K562 (cell line): ENCODE results near the gene GLIS2. TPM values are rescaled to one million over a fixed set of nuclear protein-coding genes. Genes with fewer than 3 reads are reported as not detected.

ENCODE experiments used
- BRD4 ChIP-seq: fragments of 200-600 bp; sonication (generic); IDR thresholded peaks from 2 replicates; pipeline ENCODE4 v1.6.1; 2017; ENCODE audit warnings: inconsistent platforms
- CBX5 ChIP-seq: IDR thresholded peaks from 2 replicates; pipeline ENCODE4 v1.6.1; 2014; ENCODE audit warnings: low read depth, borderline replicate concordance
- CGGBP1 ChIP-seq: fragments of 250-450 bp; sonication (Bioruptor Pico); IDR thresholded peaks from 2 replicates; pipeline ENCODE4 v1.9.0; 2021; ENCODE audit warnings: mild to moderate bottlenecking
- EGR1 ChIP-seq: fragments of 450-650 bp; conservative IDR thresholded peaks from 2 replicates; pipeline ENCODE4 v1.6.1; 2017; ENCODE audit warnings: mild to moderate bottlenecking
- ELF1 ChIP-seq: fragments of 200-800 bp; sonication (Bioruptor generic); IDR thresholded peaks from 2 replicates; pipeline ENCODE4 v1.6.1; 2016; ENCODE audit warnings: missing genetic modification characterization, missing compliant biosample characterization
- HMGN3 ChIP-seq: IDR thresholded peaks from 2 replicates; pipeline ENCODE4 v1.6.1; 2011; ENCODE audit warnings: borderline replicate concordance, low read depth, mild to moderate bottlenecking, mixed read lengths, low read length; ENCODE audit not compliant: insufficient read length; ENCODE audit errors: extremely low read depth
- NCOR1 ChIP-seq: fragments of 450-650 bp; IDR thresholded peaks from 2 replicates; pipeline ENCODE4 v1.6.1; 2016; ENCODE audit warnings: mild to moderate bottlenecking, moderate library complexity
- NELFE ChIP-seq: IDR thresholded peaks from 2 replicates; pipeline ENCODE4 v1.6.1; 2011; ENCODE audit warnings: mild to moderate bottlenecking; ENCODE audit not compliant: insufficient read depth, insufficient read length
- NR1H2 ChIP-seq: sonication (generic); formaldehyde crosslinking; IDR thresholded peaks from 2 replicates; pipeline ENCODE4 v1.4.0; 2020; ENCODE audit warnings: mild to moderate bottlenecking, missing genetic modification reagents
- NR2C1 ChIP-seq, 2 experiments: fragments of 450-650 bp; IDR thresholded peaks; 2 replicates each; pipeline ENCODE4 v1.6.1; 2017; ENCODE audit warnings: mild to moderate bottlenecking in 2 of 2, antibody characterized with exemption in 1 of 2, inconsistent platforms in 1 of 2, missing compliant biosample characterization in 1 of 2, missing genetic modification characterization in 1 of 2
- POLR2B ChIP-seq: fragments of 450-650 bp; IDR thresholded peaks from 2 replicates; pipeline ENCODE4 v1.6.1; 2018; ENCODE audit warnings: low read depth; ENCODE audit not compliant: partially characterized antibody
- SAFB ChIP-seq: fragments of 200-400 bp; formaldehyde crosslinking; IDR thresholded peaks from 2 replicates; pipeline ENCODE4 v1.6.1; 2017; ENCODE audit warnings: low read depth, low read length, borderline replicate concordance
- SIN3A ChIP-seq, 2 experiments: fragments of 150-350 bp in 1 of 2; IDR thresholded peaks; 2 replicates each; pipeline ENCODE4 v1.6.1; 2011 to 2016; ENCODE audit warnings: borderline replicate concordance in 2 of 2, low read depth in 2 of 2, low read length in 2 of 2, mild to moderate bottlenecking in 2 of 2, moderate library complexity in 2 of 2; ENCODE audit not compliant: control insufficient read depth in 1 of 2
- SMARCA5 ChIP-seq: fragments of 450-650 bp; IDR thresholded peaks from 2 replicates; pipeline ENCODE4 v1.6.1; 2016
- SMARCB1 ChIP-seq: IDR thresholded peaks from 2 replicates; pipeline ENCODE4 v1.6.1; 2011; ENCODE audit warnings: improper control_type of control experiment, low read depth; ENCODE audit not compliant: insufficient read length
- TRIM28 ChIP-seq: fragments of 450-650 bp; IDR thresholded peaks from 2 replicates; pipeline ENCODE4 v1.6.1; 2017
- VEZF1 ChIP-seq: fragments of 200-800 bp; sonication (Bioruptor generic); IDR thresholded peaks from 2 replicates; pipeline ENCODE4 v1.6.1; 2017; ENCODE audit warnings: missing genetic modification characterization, missing compliant biosample characterization
- ZBTB33 ChIP-seq: sonication (generic); formaldehyde crosslinking; IDR thresholded peaks from 2 replicates; pipeline ENCODE4 v1.8.1; 2023; ENCODE audit warnings: mild to moderate bottlenecking, missing genetic modification reagents
- ZFX ChIP-seq: sonication (generic); formaldehyde crosslinking; IDR thresholded peaks from 2 replicates; pipeline ENCODE4 v1.8.0; 2022; ENCODE audit warnings: mild to moderate bottlenecking, missing genetic modification reagents, moderate library complexity
- ZKSCAN8 ChIP-seq: fragments of 200-800 bp; sonication (Bioruptor generic); IDR thresholded peaks from 2 replicates; pipeline ENCODE4 v1.6.1; 2016; ENCODE audit warnings: missing genetic modification characterization, missing compliant biosample characterization
- ZNF512 ChIP-seq: IDR thresholded peaks from 2 replicates; pipeline ENCODE4 v1.6.1; 2016; ENCODE audit warnings: missing genetic modification characterization, missing compliant biosample characterization
- ZNF551 ChIP-seq: fragments of 250-450 bp; sonication (Bioruptor Pico); IDR thresholded peaks from 2 replicates; pipeline ENCODE4 v1.5.0; 2021; ENCODE audit warnings: mild to moderate bottlenecking, moderate library complexity
- ZSCAN29 ChIP-seq: fragments of 450-650 bp; IDR thresholded peaks from 2 replicates; pipeline ENCODE4 v1.6.1; 2017
- polyA plus RNA-seq, 8 experiments: library from polyadenylated mRNA; depleted of rRNA in 4 of 8; stranded (reverse) in 5 of 8; unstranded in 3 of 8; fragments of >200 nt; fragmentation: Nextera tagmentation in 2 of 8; fragmentation: Illumina TruSeq in 1 of 8; extraction: Ambion mirVana in 2 of 8; extraction: Trizol in 1 of 8; gene quantifications; 2 replicates each; pipeline versions ENCODE4 v1.2.1 to v1.2.3, GENCODE V29; 2011 to 2014; ENCODE audit warnings: inconsistent platforms in 1 of 8, missing spikeins in 1 of 8
- total RNA-seq, 7 experiments: library from RNA; depleted of rRNA in 6 of 7; stranded (reverse); fragments of >200 nt in 6 of 7; fragmentation: Illumina TruSeq in 2 of 7; extraction: Trizol in 2 of 7; gene quantifications; 2 replicates each; pipeline versions ENCODE4 v1.2.1 to v1.2.3, GENCODE V29; 2011 to 2021; ENCODE audit warnings: low replicate concordance in 1 of 7

The GLIS2 gene
- total and polyA plus RNA-seq, 9 of the 15 experiments (the other 6 are each of a cell fraction or from before 2014, with no cell fraction given): 0.10 to 9.0 (median 0.57) TPM

GRCh38 chr16:4373909-4374742, 58.3 kb downstream of the GLIS2 start (continued):
- 0 out of 2 replicates have a peak, but pooled peaks have one; percentile 42 for TF ChIP-seq ZBTB33 (CRISPR knock-in tag)
- no peak for TF ChIP-seq ZNF512
- no peak for TF ChIP-seq BRD4
- peak in 1 of 2 experiments; percentile 36; a peak in 1 of 4 replicates for TF ChIP-seq SIN3A (IDR thresholded peaks at IDR 0.05; ENCODE audit: borderline replicate concordance in 2 of 2, control insufficient read depth in 1 of 2, low read depth in 2 of 2, low read length in 2 of 2)
- TF ChIP-seq EGR1: peak; percentile 79
- no peak for TF ChIP-seq ZSCAN29
- no peak for TF ChIP-seq NR2C1 (IDR thresholded peaks at IDR 0.05)
- TF ChIP-seq NR2C1 (tag; IDR thresholded peaks at IDR 0.05): no peak
- no peak for TF ChIP-seq HMGN3
- peak; percentile 66 for TF ChIP-seq VEZF1
- no peak for TF ChIP-seq TRIM28
- TF ChIP-seq SMARCA5: no peak
- no peak for TF ChIP-seq SMARCB1
- TF ChIP-seq ZKSCAN8 (CRISPR knock-in tag): no peak
- no peak for TF ChIP-seq ZFX
- no peak for TF ChIP-seq NR1H2
- TF ChIP-seq POLR2B: no peak
- TF ChIP-seq CGGBP1: no peak
- no peak for TF ChIP-seq ELF1 (tag)
- no peak for TF ChIP-seq NELFE
- TF ChIP-seq SAFB: no peak
- TF ChIP-seq NCOR1: no peak
- TF ChIP-seq CBX5: no peak
- TF ChIP-seq ZNF551: no peak
